NOMO-1 treated with DMSO at 0.1 percent for 48 hours (cell line): ENCODE results near the gene MMP17.

ENCODE experiments used
- DNase-seq: peaks from one replicate; lab custom pipeline; 2025; ENCODE audit not compliant: unreplicated experiment; lab: John Stamatoyannopoulos, UW

The MMP17 gene

GRCh38 chr12:131827961-131828534 lies at the start of gene MMP17:
Gene MMP17 (plus strand): TSS chr12:131828393. CDS start chr12:131828495, 102 bp downstream.
- DNase-seq = peak; percentile 67

GRCh38 chr12:131779027-131779426 lies 49.2 kb upstream of the MMP17 start:
- no peak for DNase-seq

GRCh38 chr12:131782061-131782460 lies 46.1 kb upstream of the MMP17 start:
- no peak for DNase-seq

- DNase-seq = peak; percentile 90
These were observed 44.2 kb upstream of the MMP17 start for GRCh38 chr12:131783915-131784541.

GRCh38 chr12:131784909-131785762 lies 43.1 kb upstream of the MMP17 start:
- no peak for DNase-seq

GRCh38 chr12:131785763-131786330 lies 42.3 kb upstream of the MMP17 start:
- DNase-seq = no peak

GRCh38 chr12:131786331-131786730 lies 41.9 kb upstream of the MMP17 start:
- no peak for DNase-seq

GRCh38 chr12:131787143-131787660 lies 41.0 kb upstream of the MMP17 start:
- DNase-seq = no peak

GRCh38 chr12:131788070-131788469 lies 40.1 kb upstream of the MMP17 start:
- DNase-seq = no peak

GRCh38 chr12:131789638-131790037 lies 38.6 kb upstream of the MMP17 start:
- no peak for DNase-seq

- DNase-seq = no peak
These were observed 34.8 kb upstream of the MMP17 start for GRCh38 chr12:131793243-131794022.

GRCh38 chr12:131794061-131794460 lies 34.1 kb upstream of the MMP17 start:
- no peak for DNase-seq

- no peak for DNase-seq
These were observed 33.6 kb upstream of the MMP17 start for GRCh38 chr12:131794573-131794972.

- no peak for DNase-seq
These were observed 33.1 kb upstream of the MMP17 start for GRCh38 chr12:131795064-131795463.

GRCh38 chr12:131795690-131796410 lies 32.3 kb upstream of the MMP17 start:
- no peak for DNase-seq

- DNase-seq = no peak
These were observed 31.8 kb upstream of the MMP17 start for GRCh38 chr12:131796411-131796736.

- no peak for DNase-seq
These were observed 31.2 kb upstream of the MMP17 start for GRCh38 chr12:131796754-131797587.

GRCh38 chr12:131797588-131797934 lies 30.6 kb upstream of the MMP17 start:
- no peak for DNase-seq

GRCh38 chr12:131799195-131799594 lies 29.0 kb upstream of the MMP17 start:
- DNase-seq = no peak
